ENCODE measurements around the gene LYPD6B. TPM values are rescaled to one million over a fixed set of nuclear protein-coding genes. Genes with fewer than 3 reads are reported as not detected.

The LYPD6B gene
- total and polyA plus RNA-seq, 2 donors (not counting 3 experiments of a cell fraction or from before 2014, with no cell fraction given), result not detected

DNA sequence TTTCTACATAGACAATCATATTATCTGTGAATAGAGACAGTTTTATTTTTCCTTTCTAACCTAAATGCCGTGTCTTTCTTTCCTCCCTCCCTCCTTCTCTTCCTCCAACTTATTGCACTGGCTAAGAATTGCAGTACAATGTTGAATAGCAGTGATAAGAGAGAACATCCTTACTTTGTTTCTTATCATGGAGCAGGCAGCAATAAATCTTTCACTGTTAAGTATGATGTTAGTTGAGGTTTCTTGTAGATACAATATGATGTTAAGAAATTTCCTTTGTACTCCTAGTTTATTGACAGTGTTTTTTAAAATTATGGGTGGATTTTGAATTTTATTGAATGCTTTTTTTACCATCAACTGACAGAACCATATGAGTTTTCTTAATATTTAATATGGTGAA, 6.0 kb downstream of the LYPD6B start:
- H3K27me3 ChIP-seq (ENCODE audit: control insufficient read depth in 2 of 2, insufficient read depth in 2 of 2, low read length in 2 of 2), result peaks cover 2 to 4% of the 10 kb centered on the region in 2 experiments
- H3K27ac ChIP-seq (ENCODE audit: insufficient read depth, low read depth, low read length), result no peak overlapping the region
- H4K20me1 ChIP-seq (replicated peaks; ENCODE audit: control insufficient read depth, extremely low read depth, insufficient read depth, low read length), result no peaks in the 10 kb centered on the region
- H3K9me1 ChIP-seq (replicated peaks; ENCODE audit: control insufficient read depth, extremely low read depth, insufficient read depth, low read length), result no peaks in the 10 kb centered on the region
- TF ChIP-seq POLR2AphosphoS5 (IDR thresholded peaks at IDR 0.05; ENCODE audit: insufficient read depth, low read depth, low read length) (no peak), EZH2 (IDR thresholded peaks at IDR 0.05; ENCODE audit: borderline replicate concordance, low read depth, low read length, severe bottlenecking) (no peak)
- TF ChIP-seq, protein P1, sequence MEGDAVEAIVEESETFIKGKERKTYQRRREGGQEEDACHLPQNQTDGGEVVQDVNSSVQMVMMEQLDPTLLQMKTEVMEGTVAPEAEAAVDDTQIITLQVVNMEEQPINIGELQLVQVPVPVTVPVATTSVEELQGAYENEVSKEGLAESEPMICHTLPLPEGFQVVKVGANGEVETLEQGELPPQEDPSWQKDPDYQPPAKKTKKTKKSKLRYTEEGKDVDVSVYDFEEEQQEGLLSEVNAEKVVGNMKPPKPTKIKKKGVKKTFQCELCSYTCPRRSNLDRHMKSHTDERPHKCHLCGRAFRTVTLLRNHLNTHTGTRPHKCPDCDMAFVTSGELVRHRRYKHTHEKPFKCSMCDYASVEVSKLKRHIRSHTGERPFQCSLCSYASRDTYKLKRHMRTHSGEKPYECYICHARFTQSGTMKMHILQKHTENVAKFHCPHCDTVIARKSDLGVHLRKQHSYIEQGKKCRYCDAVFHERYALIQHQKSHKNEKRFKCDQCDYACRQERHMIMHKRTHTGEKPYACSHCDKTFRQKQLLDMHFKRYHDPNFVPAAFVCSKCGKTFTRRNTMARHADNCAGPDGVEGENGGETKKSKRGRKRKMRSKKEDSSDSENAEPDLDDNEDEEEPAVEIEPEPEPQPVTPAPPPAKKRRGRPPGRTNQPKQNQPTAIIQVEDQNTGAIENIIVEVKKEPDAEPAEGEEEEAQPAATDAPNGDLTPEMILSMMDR (IDR thresholded peaks at IDR 0.05; ENCODE audit: extremely low read depth in 1 of 2, insufficient read depth in 1 of 2, low read depth in 1 of 2, low read length in 2 of 2), result no peak
- no peaks in the 10 kb centered on the region for H3K9me3 ChIP-seq (replicated peaks; ENCODE audit: control insufficient read depth, insufficient read depth, low read length)
- no peaks in the 10 kb centered on the region for H3K79me2 ChIP-seq (ENCODE audit: control insufficient read depth, insufficient read depth, low read length)
- FAIRE-seq, result no peak
- ChIA-PET POLR2A (no interaction called here), CTCF (no interaction called here)
- no peak overlapping the region for H2AFZ ChIP-seq (ENCODE audit: low read depth, low read length)
- no TSS peak for BruUV-seq (replicated peaks)
- dilution Hi-C loops (cut with MboI; ENCODE audit: extremely low pct_ligation_motif_present, low sequenced_read_pairs), result no loop called here
- H3K9ac ChIP-seq (replicated peaks; ENCODE audit: extremely low read depth, insufficient read depth, low read length), result no peak overlapping the region
- no peak for DNase-seq (ENCODE audit: low read depth, low spot score)
- H3K4me3 ChIP-seq (replicated peaks in 1 of 3; ENCODE audit: insufficient read depth in 1 of 3, low read depth in 1 of 3, low read length in 3 of 3), result no peak overlapping the region
- no peaks in the 10 kb centered on the region for H3K36me3 ChIP-seq (ENCODE audit: control insufficient read depth in 2 of 2, extremely low read depth in 1 of 2, insufficient read depth in 2 of 2, low read length in 2 of 2)
- H3K4me2 ChIP-seq (ENCODE audit: insufficient read depth, low read length), result no peak overlapping the region
- intact Hi-C loops (cut with micrococcal nuclease), result no loop called here
- no peaks in the 10 kb centered on the region for H3K4me1 ChIP-seq (ENCODE audit: control insufficient read depth, extremely low read depth, insufficient read depth, low read length)

DNA sequence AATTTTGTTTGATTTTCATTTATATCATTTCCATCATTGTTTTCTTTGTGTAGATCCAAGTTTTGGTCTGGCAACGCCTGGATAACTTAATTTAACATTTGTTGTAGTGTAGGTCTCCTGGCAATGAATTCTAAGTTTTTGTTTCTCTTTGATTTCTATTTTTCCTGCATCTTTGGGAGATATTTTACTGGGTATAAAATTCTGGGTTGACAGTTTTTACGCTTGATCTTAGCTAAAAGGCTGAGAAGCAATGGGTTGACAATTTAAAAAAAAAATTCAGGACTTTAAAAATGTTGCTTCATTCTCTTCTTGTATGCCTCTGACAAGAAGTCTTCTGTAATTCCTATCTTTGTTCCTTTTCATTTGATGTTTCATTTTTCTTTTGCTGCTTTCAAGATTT, 8.6 kb downstream of the LYPD6B start:
- ChIA-PET POLR2A (no interaction called here), CTCF (no interaction called here)
- Histone ChIP-seq H3K27ac (ENCODE audit: insufficient read depth, low read depth, low read length) (no peak overlapping the region), H3K4me1 (ENCODE audit: control insufficient read depth, extremely low read depth, insufficient read depth, low read length) (no peaks in the 10 kb centered on the region), H3K4me3 (replicated peaks in 1 of 3; ENCODE audit: insufficient read depth in 1 of 3, low read depth in 1 of 3, low read length in 3 of 3) (no peak overlapping the region), H3K4me2 (ENCODE audit: insufficient read depth, low read length) (no peak overlapping the region), H3K27me3 (ENCODE audit: control insufficient read depth in 2 of 2, insufficient read depth in 2 of 2, low read length in 2 of 2) (no peaks in the 10 kb centered on the region), H3K36me3 (ENCODE audit: control insufficient read depth in 2 of 2, extremely low read depth in 1 of 2, insufficient read depth in 2 of 2, low read length in 2 of 2) (no peaks in the 10 kb centered on the region), H3K79me2 (ENCODE audit: control insufficient read depth, insufficient read depth, low read length) (no peaks in the 10 kb centered on the region), H2AFZ (ENCODE audit: low read depth, low read length) (no peak overlapping the region), H3K9ac (replicated peaks; ENCODE audit: extremely low read depth, insufficient read depth, low read length) (no peak overlapping the region), H3K9me3 (replicated peaks; ENCODE audit: control insufficient read depth, insufficient read depth, low read length) (no peaks in the 10 kb centered on the region), H4K20me1 (replicated peaks; ENCODE audit: control insufficient read depth, extremely low read depth, insufficient read depth, low read length) (no peaks in the 10 kb centered on the region), H3K9me1 (replicated peaks; ENCODE audit: control insufficient read depth, extremely low read depth, insufficient read depth, low read length) (no peaks in the 10 kb centered on the region)
- dilution Hi-C loops (cut with MboI; ENCODE audit: extremely low pct_ligation_motif_present, low sequenced_read_pairs), result no loop called here
- FAIRE-seq (no peak), DNase-seq (ENCODE audit: low read depth, low spot score) (no peak)
- BruUV-seq (replicated peaks), result no TSS peak
- TF ChIP-seq, protein P1 (IDR thresholded peaks at IDR 0.05; ENCODE audit: extremely low read depth in 1 of 2, insufficient read depth in 1 of 2, low read depth in 1 of 2, low read length in 2 of 2), result no peak
- TF ChIP-seq MYC (IDR thresholded peaks at IDR 0.05; ENCODE audit: low read depth, low read length) (no peak), JUN (IDR thresholded peaks at IDR 0.05; ENCODE audit: borderline replicate concordance, insufficient read depth, insufficient read length, low read depth) (no peak), POLR2AphosphoS5 (IDR thresholded peaks at IDR 0.05; ENCODE audit: insufficient read depth, low read depth, low read length) (no peak), GATA2 (IDR thresholded peaks at IDR 0.05; ENCODE audit: insufficient read depth, insufficient read length, low read depth, low read length) (no peak), FOS (IDR thresholded peaks at IDR 0.05; ENCODE audit: borderline replicate concordance, insufficient read depth, low read length) (no peak), EZH2 (IDR thresholded peaks at IDR 0.05; ENCODE audit: borderline replicate concordance, low read depth, low read length, severe bottlenecking) (no peak), POLR2A (IDR thresholded peaks at IDR 0.05; ENCODE audit: low read depth, low read length) (no peak)
- TF ChIP-seq, protein P2, sequence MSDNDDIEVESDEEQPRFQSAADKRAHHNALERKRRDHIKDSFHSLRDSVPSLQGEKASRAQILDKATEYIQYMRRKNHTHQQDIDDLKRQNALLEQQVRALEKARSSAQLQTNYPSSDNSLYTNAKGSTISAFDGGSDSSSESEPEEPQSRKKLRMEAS (IDR thresholded peaks at IDR 0.05; ENCODE audit: insufficient read depth, insufficient read length), result no peak
- intact Hi-C loops (cut with micrococcal nuclease), result no loop called here

Measured in endothelial cell of umbilical vein (primary cell).